ENCODE measurements around the gene PXMP4.
A peak's percentile ranks its signal among the peaks of the same experiment; 100 is the strongest.

PXMP4 gene

GRCh38 chr20:33719989-33720709 lies at the start of gene PXMP4:
TSS of gene PXMP4 (minus strand) at chr20:33720310. CDS start at chr20:33720207, 103 bp downstream.
- DNase-seq (ENCODE audit: low spot score): peak; percentile 98

- no peak for DNase-seq (ENCODE audit: low spot score)
Measured at GRCh38 chr20:33769043-33769442, 48.9 kb upstream of the PXMP4 start.

GRCh38 chr20:33767777-33768138 lies 47.6 kb upstream of the PXMP4 start:
- DNase-seq (ENCODE audit: low spot score): no peak

GRCh38 chr20:33766686-33767085 lies 46.6 kb upstream of the PXMP4 start:
- no peak for DNase-seq (ENCODE audit: low spot score)

- no peak for DNase-seq (ENCODE audit: low spot score)
Measured at GRCh38 chr20:33765592-33765991, 45.5 kb upstream of the PXMP4 start.

GRCh38 chr20:33765099-33765498 lies 45.0 kb upstream of the PXMP4 start:
- no peak for DNase-seq (ENCODE audit: low spot score)

GRCh38 chr20:33761698-33762250 lies 41.7 kb upstream of the PXMP4 start:
- no peak for DNase-seq (ENCODE audit: low spot score)

GRCh38 chr20:33757458-33757857 lies 37.3 kb upstream of the PXMP4 start:
- no peak for DNase-seq (ENCODE audit: low spot score)

- DNase-seq (ENCODE audit: low spot score): no peak
Measured at GRCh38 chr20:33757046-33757445, 36.9 kb upstream of the PXMP4 start.

- DNase-seq (ENCODE audit: low spot score): peak; percentile 29
Measured at GRCh38 chr20:33755936-33756490, 35.9 kb upstream of the PXMP4 start.

GRCh38 chr20:33753763-33754162 lies 33.7 kb upstream of the PXMP4 start:
- DNase-seq (ENCODE audit: low spot score): no peak

- no peak for DNase-seq (ENCODE audit: low spot score)
Measured at GRCh38 chr20:33753143-33753542, 33.0 kb upstream of the PXMP4 start.

- DNase-seq (ENCODE audit: low spot score): no peak
Measured at GRCh38 chr20:33751775-33752174, 31.7 kb upstream of the PXMP4 start.

- DNase-seq (ENCODE audit: low spot score): no peak
Measured at GRCh38 chr20:33746325-33746998, 26.4 kb upstream of the PXMP4 start.

GRCh38 chr20:33744773-33745385 lies 24.8 kb upstream of the PXMP4 start:
- DNase-seq (ENCODE audit: low spot score): no peak

- DNase-seq (ENCODE audit: low spot score): no peak
Measured at GRCh38 chr20:33744181-33744580, 24.1 kb upstream of the PXMP4 start.

- DNase-seq (ENCODE audit: low spot score): no peak
Measured at GRCh38 chr20:33740189-33740588, 20.1 kb upstream of the PXMP4 start.

- DNase-seq (ENCODE audit: low spot score): no peak
Measured at GRCh38 chr20:33739493-33739892, 19.4 kb upstream of the PXMP4 start.

- no peak for DNase-seq (ENCODE audit: low spot score)
Measured at GRCh38 chr20:33736962-33737361, 16.9 kb upstream of the PXMP4 start.

- no peak for DNase-seq (ENCODE audit: low spot score)
Measured at GRCh38 chr20:33733654-33734576, 13.8 kb upstream of the PXMP4 start.

GRCh38 chr20:33732166-33732970 lies 12.3 kb upstream of the PXMP4 start:
- DNase-seq (ENCODE audit: low spot score): peak; percentile 89

All from iPS-NIHi11 (cell line).